Hippocampal formation (tissue), 2 donors: ENCODE measurements around the gene CDC42EP1.
A peak's percentile ranks its signal among the peaks of the same experiment; 100 is the strongest.
"Not testable (repeated sequence)": the region's sequence is repeated elsewhere in the genome, so short reads cannot be mapped to it uniquely, and the experiment has no call there.

ENCODE experiments used
- DNase-seq, 2 donors: peaks; one replicate each; lab custom pipeline; 2025; lab: John Stamatoyannopoulos, UW

The CDC42EP1 gene

GRCh38 chr22:37581504-37581903 is 21.2 kb downstream of the CDC42EP1 start:
- DNase-seq = peak in 1 of 2 donors; percentile 37

GRCh38 chr22:37582526-37582925 is 22.2 kb downstream of the CDC42EP1 start:
- no peak for DNase-seq

GRCh38 chr22:37588546-37589215 is 28.4 kb downstream of the CDC42EP1 start:
- DNase-seq = no peak

- DNase-seq = no peak
Measured at GRCh38 chr22:37589636-37590035, 29.4 kb downstream of the CDC42EP1 start.

GRCh38 chr22:37591081-37591480 is 30.8 kb downstream of the CDC42EP1 start:
- DNase-seq = not testable (repeated sequence)

GRCh38 chr22:37591823-37592404 is 31.6 kb downstream of the CDC42EP1 start:
- no peak for DNase-seq

- no peak for DNase-seq
Measured at GRCh38 chr22:37594237-37594636, 34.0 kb downstream of the CDC42EP1 start.

- no peak for DNase-seq
Measured at GRCh38 chr22:37599153-37599552, 38.9 kb downstream of the CDC42EP1 start.

- no peak for DNase-seq
Measured at GRCh38 chr22:37601203-37601539, 40.9 kb downstream of the CDC42EP1 start.

- DNase-seq = no peak
Measured at GRCh38 chr22:37601540-37602442, 41.5 kb downstream of the CDC42EP1 start.

GRCh38 chr22:37602546-37603277 is 42.4 kb downstream of the CDC42EP1 start:
- not testable (repeated sequence) for DNase-seq

- no peak for DNase-seq
Measured at GRCh38 chr22:37604074-37604473, 43.8 kb downstream of the CDC42EP1 start.

- DNase-seq = no peak
Measured at GRCh38 chr22:37604875-37605274, 44.6 kb downstream of the CDC42EP1 start.

GRCh38 chr22:37607010-37607934 is 47.0 kb downstream of the CDC42EP1 start:
- peak; percentile 54 to 59 for DNase-seq

GRCh38 chr22:37607935-37608476 is 47.7 kb downstream of the CDC42EP1 start:
- no peak for DNase-seq

GRCh38 chr22:37608477-37609239 is 48.4 kb downstream of the CDC42EP1 start, which contains the start of gene GGA1:
Gene GGA1 (plus strand): TSS chr22:37608834. CDS start chr22:37608861, 27 bp downstream.
- DNase-seq = peak; percentile 94 to 95

- no peak for DNase-seq
Measured at GRCh38 chr22:37609240-37610152, 49.2 kb downstream of the CDC42EP1 start.

GRCh38 chr22:37610153-37610475 is 49.8 kb downstream of the CDC42EP1 start:
- DNase-seq = not testable (repeated sequence)
